GM19025 (cell line): Measurements from ENCODE around the gene TMEM184A.

ENCODE experiments used
- ATAC-seq: cut with Tn5 transposase; IDR thresholded peaks from one replicate; pipeline ENCODE4 v1.9.1; 2021; ENCODE audit warnings: mild to moderate bottlenecking, low read depth, moderate library complexity; ENCODE audit not compliant: unreplicated experiment

Gene TMEM184A

DNA sequence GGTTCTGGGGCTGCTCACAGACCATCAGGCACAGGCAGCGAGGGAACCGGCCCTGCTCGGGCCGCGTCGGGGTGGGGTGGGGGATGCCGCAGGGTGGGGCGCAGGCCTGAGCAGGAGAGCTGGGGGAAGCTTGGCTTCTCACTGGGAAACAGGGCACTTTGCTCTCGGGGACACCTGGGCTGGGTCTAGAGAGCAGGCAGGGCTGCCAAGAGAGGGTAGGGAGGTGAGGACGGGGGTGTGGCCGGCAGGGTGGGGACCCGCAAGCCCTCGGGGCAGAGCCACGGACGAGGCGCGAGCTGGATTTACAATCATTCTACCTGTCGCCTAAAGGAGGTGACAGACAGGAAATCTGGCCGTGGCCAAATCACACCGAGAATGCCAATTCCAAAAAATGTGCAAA is 62.9 kb downstream of the TMEM184A start:
- no peak for ATAC-seq

GRCh38 chr7:1492640-1493039 is 63.4 kb downstream of the TMEM184A start:
- ATAC-seq: no peak
